HG03565 (cell line): Measurements from ENCODE around the gene SLC25A22.

Source experiments
- ATAC-seq: cut with Tn5 transposase; IDR thresholded peaks from one replicate; pipeline ENCODE4 v1.9.1; 2021; ENCODE audit warnings: mild to moderate bottlenecking, moderate library complexity; ENCODE audit not compliant: unreplicated experiment

Gene SLC25A22

DNA sequence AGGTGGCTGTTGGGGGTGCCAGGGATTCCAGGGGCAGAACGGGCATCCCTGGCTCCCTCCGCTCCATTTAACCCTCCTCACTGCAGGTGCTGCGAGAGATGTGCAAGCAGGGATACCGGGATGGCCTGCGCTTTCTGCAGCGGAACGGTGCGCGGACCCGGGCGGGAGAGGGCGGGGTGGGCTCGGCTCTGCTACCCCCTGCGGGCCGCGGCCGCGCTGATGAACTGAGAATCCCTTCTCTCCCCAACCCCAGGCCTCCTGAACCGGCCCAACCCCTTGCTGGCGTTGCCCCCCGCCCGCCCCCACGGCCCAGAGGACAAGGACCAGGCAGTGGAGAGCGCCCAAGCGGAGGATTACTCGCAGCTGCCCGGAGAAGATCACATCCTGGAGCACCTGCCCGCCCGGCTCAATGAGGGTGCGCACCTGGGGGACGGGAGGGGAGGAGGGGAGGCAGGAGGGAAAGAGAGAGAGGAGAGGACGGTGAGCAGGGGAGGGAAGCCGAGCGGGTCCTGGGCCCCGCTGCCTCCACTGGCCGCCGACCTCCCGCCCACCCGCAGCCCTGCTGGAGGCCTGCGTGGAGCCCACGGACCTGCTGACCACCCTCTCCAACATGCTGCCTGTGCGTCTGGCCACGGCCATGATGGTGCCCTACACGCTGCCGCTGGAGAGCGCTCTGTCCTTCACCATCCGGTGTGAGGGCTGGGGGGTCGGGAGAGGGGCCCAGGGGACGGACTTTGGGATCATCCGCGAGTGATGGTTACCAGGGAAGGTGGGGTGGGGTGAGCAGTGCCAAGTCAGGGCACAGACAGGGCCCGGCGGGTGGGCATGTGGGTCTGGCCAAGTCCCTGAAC lies 25.6 kb upstream of the SLC25A22 start:
- ATAC-seq: no peak

DNA sequence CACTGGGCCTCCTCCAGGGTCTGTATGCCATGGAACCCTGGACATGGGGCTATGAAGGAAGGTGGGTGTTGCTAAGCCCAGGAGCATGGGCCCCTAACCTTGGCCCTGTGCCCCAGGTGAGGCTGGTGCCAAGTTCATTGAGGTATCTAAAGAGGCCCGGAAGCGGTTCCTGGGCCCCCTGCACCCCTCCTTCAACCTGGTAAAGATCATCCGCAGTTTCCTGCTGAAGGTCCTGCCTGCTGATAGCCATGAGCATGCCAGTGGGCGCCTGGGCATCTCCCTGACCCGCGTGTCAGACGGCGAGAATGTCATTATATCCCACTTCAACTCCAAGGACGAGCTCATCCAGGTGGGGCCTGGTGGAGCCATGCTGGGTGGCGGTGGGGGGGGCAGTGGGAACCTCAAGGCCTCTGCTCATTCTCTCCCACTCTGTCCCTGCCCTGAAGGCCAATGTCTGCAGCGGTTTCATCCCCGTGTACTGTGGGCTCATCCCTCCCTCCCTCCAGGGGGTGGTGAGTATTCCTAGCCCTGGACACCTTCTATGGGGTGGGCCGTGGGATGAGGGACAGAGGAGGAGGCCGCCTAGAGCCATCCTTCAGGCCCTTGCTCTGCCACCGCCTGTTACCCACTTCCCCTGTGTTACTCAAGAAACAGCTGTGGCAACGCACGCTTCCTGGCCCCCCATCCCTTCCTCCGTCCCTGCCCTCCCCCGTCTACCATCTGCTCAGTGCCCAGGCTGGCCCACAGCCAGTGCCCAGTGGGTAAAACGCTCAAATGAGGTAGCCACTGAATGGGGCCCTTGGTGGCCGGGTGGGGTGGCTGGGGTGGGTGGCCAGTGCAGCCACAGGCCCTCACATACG lies 23.7 kb upstream of the SLC25A22 start:
- no peak for ATAC-seq

DNA sequence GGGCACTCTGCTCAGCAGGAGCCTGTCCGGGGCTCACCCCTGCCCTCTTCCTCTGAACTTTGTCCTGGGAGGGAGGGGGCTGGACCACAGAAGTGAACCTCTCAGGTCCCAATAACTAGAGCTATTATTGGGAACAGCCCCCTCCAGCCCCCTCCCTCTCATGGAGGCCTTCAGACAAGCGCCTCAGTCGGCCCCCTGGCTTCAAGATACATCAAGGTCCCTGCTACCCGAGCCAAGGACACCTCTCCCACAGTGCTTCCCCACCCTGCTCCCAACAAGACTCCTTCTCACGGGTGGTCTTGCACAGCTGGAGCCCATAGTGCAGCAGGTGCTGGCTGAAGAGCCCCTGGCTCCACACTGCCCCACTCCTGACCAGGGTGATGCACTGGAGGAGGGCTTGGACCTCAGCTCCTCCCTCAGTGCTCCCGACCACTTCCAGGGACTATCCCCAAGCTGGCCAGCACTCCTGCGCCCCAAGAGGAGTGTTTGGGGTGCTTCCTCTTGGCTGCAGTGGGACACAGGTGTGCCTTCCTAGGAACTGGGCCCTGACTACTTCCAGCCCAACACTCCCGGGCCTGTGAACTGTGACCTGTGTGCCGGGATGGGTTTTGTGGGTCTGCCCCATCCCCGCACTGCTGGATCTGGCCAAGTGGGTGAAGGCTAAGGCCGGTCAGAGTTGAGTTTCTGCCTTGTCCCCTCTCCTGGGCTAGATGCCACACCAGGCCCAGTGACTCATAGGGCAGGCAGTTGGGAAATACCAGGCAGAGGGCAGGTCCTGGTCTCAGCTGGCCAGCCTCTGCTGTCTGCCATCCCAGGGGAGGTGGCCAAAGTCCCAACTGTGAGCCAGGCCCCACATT lies 22.8 kb upstream of the SLC25A22 start:
- no peak for ATAC-seq

DNA sequence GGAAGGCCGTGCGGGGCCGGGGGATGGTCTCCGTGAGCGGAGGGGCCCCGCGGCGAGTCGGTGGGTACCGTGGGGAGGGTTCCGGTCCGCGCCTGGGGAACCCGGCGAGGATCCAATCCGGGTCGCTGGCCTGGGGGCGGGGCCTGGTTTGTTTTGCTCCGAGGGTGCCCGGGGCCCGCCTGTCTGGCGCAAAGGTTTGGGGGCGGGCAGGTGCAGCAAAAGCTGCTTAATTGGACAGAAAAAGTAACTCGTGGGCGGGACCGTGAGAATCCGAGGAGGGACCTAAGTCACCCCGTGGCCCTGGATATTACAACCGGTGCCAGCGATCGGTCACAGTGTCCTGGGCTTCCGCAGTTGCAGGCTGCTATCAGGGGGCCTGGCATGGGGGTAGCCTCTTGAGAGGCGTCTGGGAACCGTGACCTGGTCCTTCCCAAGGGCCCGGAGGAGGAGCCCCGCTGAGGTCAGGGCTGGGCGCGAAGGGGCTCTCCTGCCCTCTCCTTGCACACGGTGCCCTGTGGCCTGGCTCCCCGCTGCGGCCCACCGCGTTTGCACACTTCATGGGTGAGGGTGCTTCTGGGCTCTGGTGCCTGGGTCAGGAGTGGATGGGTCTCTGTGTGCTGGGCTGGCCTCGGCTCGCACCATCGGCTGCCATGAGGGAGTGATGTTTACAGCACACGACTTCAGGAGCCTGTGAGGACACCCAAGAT lies 22.0 kb upstream of the SLC25A22 start:
- ATAC-seq: peak; percentile 47

DNA sequence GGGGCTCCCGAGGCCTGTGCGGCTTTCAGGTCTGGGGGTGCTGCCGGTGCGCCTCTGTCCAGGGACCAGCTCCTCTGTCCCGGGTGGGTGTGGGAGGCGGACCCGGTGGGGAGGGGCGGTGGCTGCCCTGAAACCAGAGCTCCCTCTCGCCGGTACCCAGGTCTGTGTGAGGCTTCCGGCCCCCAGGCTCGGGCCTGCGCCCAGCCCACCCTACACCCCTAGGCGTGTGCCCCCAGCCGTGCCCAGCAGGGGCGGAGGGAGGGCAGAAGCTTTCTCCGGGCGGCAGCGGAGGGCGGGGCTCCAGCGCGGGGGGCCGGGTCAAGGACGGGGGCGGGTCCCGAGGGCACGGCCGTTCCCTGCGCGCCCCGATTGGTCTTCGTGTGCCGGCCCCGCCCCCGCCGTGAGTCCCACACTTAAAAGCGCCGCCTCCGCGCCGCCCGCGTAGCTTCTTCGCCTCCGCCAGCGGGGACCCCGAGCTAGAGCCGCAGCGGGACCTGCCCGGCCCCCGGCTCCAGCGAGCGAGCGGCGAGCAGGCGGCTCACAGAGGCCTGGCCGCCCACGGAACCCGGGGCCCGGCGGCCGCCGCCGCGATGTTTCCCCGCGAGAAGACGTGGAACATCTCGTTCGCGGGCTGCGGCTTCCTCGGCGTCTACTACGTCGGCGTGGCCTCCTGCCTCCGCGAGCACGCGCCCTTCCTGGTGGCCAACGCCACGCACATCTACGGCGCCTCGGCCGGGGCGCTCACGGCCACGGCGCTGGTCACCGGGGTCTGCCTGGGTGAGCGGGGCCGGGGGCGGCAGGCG lies 21.2 kb upstream of the SLC25A22 start:
- ATAC-seq: peak; percentile 40

DNA sequence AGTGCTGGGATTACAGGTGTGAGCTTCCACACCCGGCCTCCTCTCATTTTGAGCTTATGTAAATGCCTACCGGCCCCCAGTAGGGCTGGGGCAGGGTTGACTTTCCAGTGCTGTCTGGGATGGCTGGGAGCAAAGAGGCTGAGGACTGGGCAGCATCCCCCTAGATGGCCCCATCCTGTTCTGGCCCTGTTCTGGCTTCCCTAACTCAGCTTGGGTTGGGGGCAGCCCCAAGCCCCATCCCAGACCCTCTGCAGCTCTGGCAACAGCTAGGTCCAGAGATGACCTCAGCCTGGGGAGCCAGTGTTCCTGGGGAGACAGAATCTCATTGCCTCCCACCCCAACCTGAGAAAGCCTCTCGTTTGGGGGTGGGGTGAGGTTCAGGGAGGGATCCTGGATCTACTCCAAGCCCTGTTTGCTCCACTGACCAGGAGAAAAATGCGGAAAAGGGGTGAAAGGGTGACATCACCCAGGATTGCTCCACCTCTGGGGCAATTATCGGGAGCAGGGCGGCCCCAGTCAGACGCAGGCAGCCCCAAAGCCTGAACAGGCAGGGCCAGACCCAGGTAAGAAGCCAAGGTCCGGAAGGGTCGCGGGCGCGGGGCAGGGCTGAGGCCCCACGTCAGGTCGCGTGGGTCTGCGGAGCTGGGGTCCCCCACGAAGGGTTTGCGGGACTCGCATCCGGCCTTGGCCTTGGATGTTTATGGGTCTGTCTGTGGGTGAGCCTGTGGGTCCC lies 20.5 kb upstream of the SLC25A22 start, which contains the start of gene PNPLA2:
PNPLA2 (plus strand) TSS at position 519 of the 733 bp plus-strand sequence. CDS start 805 bp downstream, outside the sequence.
- ATAC-seq: no peak

DNA sequence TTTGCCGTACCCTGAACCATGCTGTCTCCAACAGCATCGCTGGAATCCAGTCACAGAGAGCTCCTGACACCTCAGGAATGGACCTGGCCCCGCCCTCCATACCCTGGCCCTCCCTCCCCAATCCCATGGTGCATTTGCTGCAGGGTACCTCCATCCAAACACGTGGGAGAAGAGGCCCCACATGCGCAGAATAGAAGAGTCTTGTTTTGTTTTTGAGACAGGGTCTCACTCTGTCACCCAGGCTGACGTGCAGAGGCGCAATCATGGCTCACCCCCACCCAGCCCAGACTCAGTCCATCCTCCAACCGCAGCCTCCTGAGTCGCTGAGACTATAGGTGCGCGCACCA lies 18.3 kb upstream of the SLC25A22 start:
- ATAC-seq: no peak

DNA sequence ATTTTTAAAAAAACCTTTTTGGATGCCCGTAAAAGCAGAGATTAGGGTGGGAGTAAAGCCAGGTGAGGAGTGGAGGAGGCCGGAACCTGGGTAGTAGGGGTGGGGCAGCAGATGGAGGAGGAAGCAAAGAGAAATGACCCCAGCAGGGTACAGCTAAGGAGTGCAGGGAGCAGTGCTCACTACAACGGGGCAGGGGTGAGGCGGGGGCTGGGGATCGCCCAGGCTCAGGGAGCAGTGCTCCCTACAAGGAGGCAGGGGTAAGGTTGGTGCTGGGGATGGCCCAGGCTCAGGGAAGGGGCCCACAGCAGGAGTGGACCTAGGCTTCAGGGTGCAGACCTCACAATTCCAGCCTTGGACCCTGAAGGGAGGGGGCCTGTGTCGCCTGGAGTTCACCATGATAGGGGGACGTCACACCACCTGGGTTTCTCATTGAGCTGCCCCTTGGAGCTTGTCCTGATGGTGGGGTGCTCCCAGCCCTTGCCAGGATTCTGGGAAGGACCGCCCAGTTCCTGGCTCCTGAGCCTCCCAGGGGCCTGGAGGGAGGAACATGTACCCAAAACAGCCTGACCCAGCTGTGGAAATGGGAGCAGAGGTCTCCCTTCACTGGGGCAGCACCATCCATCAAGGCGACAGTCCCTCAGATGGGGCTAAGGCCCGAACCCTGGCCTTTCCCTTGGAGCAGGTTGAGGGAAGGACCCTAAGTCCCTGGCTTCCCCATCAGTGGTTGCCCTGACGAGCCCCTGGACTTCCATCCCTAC lies 17.8 kb upstream of the SLC25A22 start:
- no peak for ATAC-seq

DNA sequence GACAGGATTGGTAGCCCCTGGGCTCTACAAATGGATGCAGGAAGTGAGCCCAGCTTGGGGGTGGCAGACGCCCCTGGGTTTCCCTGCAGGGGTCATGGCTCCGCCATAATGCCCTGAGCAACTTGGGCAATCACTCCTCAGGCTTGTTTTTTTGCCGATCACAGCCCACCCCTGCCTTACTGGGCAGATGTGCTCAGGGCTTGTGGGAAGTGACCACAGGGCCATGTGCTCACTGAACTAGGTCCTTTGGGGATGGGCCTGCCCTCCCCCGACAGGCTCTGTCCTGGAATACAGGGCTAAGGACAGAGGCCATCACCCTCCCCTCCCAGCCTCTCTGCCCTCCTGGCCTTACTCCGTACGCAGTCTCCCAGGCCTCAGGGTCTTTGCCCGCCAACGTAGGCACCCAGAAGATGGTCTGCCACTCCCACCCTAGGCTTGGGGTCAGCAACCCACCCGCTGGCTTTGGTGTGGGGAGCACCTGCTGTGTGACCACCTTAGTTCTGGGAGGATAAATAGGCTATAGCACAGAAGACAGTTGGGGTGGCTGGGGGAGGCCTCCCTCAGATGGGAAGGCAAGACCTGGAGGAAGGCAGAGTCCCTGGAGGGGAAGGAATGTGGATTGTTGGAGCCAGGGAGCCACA lies 15.5 kb upstream of the SLC25A22 start:
- ATAC-seq: no peak

DNA sequence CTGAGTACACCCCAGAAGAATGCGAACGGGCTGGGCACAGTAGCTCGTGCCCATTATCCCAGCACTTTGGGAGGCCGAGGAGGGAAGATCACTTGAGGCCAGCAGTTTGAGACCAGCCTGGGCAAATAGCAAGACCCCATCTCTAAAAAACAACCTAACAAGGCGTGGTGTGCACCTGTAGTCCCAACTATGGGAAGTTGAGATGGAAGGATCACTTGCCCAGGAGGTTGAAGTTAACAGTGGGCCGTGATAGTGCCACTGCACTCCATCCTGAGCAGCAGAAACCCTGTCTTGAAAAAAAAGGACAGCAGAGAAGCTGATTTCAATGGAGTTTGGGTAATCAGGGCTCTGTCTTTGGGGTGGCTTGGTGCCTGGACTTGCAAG lies 15.0 kb upstream of the SLC25A22 start:
- ATAC-seq: no peak

DNA sequence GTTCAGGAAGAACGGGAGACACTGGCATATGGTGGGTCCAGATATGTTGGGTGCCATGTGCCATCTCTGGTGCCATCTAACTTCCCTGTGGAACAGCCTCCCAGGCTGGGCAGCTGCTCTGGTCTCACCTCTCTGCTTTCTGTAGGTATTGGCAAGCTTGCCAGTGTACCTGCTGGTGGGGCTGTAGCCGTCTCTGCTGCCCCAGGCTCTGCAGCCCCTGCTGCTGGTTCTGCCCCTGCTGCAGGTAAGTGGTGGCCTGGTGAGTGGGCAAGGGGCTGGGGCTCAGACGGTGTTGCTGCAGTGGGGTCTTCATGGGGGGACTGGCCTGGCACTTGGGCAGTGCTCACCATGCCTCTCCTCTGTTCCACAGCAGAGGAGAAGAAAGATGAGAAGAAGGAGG lies 14.3 kb upstream of the SLC25A22 start:
- ATAC-seq: no peak

DNA sequence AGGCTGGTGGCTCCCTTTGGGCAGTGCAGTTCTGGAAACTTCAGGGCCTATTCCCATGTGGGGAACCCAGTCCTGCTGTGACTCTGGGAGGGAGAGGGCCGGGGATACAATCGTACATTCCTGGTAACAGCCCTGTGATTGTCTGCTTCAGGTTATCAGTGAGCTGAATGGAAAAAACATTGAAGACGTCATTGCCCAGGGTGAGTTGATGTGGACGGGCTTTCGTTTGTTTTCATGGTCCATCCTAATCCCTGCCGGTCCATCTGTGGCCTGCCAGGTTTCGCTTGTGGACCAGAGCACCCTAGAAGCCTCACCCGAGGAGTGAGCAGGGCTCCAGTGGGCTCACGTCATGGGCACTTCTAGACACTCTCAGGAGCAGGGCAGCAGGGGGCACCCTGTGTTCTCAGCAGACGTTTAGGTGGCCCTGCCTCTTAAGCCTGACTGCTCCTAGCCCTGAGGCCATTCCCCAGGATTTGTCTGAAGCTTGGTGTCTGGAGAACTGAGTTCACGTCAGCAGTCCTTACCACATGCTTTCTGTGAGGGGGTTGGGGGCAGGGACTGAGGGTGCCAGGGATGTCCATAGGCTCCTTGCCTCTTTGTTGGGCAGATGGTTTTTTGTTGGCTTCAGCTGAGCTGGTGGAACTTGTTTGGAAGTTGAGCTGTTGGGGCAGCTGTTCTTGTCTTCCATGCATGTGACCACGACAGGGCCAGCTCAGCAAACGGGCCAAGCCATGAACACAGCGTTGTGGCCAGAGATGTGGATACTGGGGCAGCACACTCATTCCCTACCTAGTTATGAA lies 13.6 kb upstream of the SLC25A22 start:
- no peak for ATAC-seq

DNA sequence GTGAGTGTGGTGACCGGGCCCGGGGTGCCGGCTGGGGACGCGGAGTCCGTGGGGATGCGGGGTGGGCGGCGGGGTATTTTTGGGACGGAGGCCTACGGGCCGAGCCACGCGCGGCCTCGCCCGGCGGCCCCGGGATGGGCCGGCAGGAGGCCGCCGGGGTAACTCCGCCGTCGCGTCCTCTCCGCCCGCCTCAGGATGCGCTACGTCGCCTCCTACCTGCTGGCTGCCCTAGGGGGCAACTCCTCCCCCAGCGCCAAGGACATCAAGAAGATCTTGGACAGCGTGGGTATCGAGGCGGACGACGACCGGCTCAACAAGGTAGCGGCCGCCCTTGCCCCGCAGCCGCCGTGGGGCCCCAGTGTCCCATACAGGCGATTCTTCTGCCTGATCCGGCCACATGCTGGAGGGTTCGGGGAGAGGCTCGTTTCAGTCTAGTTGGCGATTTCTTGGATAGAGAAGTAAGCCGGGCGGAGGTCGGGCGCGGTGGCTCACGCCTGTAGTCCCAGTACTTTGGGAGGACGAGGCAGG lies 12.0 kb upstream of the SLC25A22 start:
- peak; percentile 1 for ATAC-seq

DNA sequence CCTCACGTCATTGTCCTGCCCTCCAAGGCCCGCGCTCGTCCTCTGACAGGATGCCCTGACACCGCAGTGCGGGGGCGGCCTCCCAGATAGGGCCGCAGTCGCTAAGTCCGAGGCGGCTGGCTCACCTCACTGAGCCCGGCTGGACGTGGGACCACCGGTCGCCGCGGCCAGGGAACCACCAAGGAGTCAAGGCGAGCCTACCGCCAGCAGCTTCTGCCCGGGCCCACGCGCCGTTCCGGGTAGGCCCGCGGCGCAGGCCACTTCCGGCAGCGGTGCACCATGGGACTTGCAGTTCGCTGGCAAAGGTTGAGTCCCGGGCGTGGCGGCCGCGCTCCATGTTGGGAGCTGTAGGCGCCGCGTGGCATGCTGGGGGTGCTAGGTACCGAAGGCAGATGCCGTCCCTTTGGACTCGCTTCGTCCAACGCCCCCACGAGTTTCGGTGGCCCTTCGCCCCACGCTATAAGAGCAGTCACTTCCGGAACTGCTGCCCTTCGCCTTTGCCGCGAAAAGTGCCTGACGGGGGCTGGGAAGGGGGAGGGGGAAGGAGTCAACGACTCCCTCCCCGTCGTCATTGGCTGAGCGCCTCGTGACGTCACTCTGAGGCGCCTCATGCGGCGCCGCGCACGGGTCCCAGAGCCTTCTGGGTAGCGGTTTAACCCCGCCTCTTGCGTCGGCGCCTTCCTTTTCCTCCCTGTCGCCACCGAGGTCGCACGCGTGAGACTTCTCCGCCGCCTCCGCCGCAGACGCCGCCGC lies 11.4 kb upstream of the SLC25A22 start, which contains the start of gene RPLP2:
RPLP2 (plus strand) TSS at position 681 of the 753 bp plus-strand sequence. CDS start 268 bp downstream, outside the sequence.
- ATAC-seq: peak; percentile 68

DNA sequence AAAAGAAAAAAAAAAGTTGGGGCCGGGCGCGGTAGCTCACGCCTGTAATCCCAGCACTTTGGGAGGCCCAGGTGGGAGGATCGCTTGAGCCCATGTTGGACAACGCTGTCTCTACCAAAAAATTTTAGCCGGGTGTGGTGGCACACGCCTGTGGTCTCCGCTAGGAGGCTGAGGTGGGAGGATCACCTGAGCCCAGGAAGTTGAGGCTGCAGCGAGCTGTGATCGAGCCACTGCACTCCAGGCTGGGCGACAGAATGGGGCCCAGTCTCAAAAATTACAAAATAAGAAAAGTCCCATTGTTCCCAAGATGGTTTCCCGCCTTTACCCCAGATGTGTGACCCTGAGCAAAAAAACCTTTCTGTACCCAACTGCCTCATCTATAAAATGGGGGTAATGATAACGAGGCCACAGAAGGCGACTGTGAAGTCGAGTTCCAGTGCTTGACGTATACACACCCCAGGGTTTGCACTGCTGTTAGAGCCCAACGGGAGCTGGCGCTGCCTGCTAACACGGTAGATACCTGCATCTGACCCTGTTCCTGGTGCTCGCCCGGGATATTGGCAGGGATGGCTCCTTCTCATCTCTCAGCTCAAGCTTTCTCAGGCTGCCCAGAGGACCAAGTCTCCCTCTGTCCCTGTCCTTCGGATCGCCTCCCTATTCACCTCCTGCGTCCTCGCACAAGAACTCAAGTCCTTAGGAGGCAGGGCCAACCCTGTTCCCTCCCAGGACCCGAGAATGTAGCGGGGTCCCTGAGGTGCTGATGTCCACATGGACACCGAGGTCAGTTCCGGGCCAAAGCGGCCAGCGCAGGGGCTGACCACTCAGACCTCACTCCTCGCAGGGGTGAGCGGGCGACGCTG lies 10.6 kb upstream of the SLC25A22 start:
- ATAC-seq: no peak
